Breast epithelium (tissue), 3 donors: ENCODE results near the gene VPS11.

Experiments
- CTCF ChIP-seq, 3 donors: fragments of 450-650 bp; IDR thresholded peaks; one replicate each; pipeline ENCODE4 v1.5.1; 2016 to 2017; ENCODE audit warnings: antibody characterized with exemption in 3 of 3, mild to moderate bottlenecking in 3 of 3, moderate library complexity in 3 of 3
- POLR2A ChIP-seq: fragments of 450-650 bp; IDR thresholded peaks from one replicate; pipeline ENCODE4 v1.6.1; 2016; ENCODE audit warnings: antibody characterized with exemption, mild to moderate bottlenecking, moderate library complexity
- POLR2AphosphoS5 ChIP-seq, 3 donors: sonication (generic); formaldehyde crosslinking; IDR thresholded peaks; one replicate each; pipeline ENCODE4 v1.6.1; 2017; ENCODE audit warnings: antibody characterized with exemption in 3 of 3

- no peak for TF ChIP-seq CTCF (IDR thresholded peaks at IDR 0.05)
- TF ChIP-seq POLR2A, result no peak
- TF ChIP-seq POLR2AphosphoS5 (IDR thresholded peaks at IDR 0.05), result no peak
Observed at GRCh38 chr11:119034813-119035212, 32.8 kb upstream of the VPS11 start.
